MG63 (cell line): Measurements from ENCODE around the gene FXN. TPM values are rescaled to one million over a fixed set of nuclear protein-coding genes. Genes with fewer than 3 reads are reported as not detected.
A peak's percentile ranks its signal among the peaks of the same experiment; 100 is the strongest.
"Not testable (repeated sequence)": the region's sequence is repeated elsewhere in the genome, so short reads cannot be mapped to it uniquely, and the experiment has no call there.

ENCODE experiments used
- DNase-seq: peaks from one replicate; pipeline ENCODE4 v3.0.0-alpha.2; 2020
- H3K27me3 ChIP-seq: fragments of 250-450 bp; sonication (Bioruptor Pico); 2 replicates; pipeline ENCODE4 v1.5.1; 2020; ENCODE audit warnings: mild to moderate bottlenecking, moderate library complexity
- H3K36me3 ChIP-seq: fragments of 250-450 bp; sonication (Bioruptor Pico); 2 replicates; pipeline ENCODE4 v1.5.1; 2020; ENCODE audit warnings: mild to moderate bottlenecking, moderate library complexity
- H3K4me3 ChIP-seq: fragments of 250-450 bp; sonication (Bioruptor Pico); 2 replicates; pipeline ENCODE4 v1.5.1; 2020; ENCODE audit warnings: mild to moderate bottlenecking, moderate library complexity
- H3K9me3 ChIP-seq: fragments of 250-450 bp; sonication (Bioruptor Pico); 2 replicates; pipeline ENCODE4 v1.5.1; 2020; ENCODE audit warnings: mild to moderate bottlenecking, moderate library complexity
- total RNA-seq: library from RNA; depleted of rRNA; stranded (reverse); fragments of >200 nt; shearing (Covaris generic); gene quantifications from 2 replicates; pipeline ENCODE4 v1.2.3, GENCODE V29; 2014; ENCODE audit warnings: low replicate concordance; rRNA removed

FXN gene
- total RNA-seq: 9.8 and 23.7 TPM in 2 replicates

DNA sequence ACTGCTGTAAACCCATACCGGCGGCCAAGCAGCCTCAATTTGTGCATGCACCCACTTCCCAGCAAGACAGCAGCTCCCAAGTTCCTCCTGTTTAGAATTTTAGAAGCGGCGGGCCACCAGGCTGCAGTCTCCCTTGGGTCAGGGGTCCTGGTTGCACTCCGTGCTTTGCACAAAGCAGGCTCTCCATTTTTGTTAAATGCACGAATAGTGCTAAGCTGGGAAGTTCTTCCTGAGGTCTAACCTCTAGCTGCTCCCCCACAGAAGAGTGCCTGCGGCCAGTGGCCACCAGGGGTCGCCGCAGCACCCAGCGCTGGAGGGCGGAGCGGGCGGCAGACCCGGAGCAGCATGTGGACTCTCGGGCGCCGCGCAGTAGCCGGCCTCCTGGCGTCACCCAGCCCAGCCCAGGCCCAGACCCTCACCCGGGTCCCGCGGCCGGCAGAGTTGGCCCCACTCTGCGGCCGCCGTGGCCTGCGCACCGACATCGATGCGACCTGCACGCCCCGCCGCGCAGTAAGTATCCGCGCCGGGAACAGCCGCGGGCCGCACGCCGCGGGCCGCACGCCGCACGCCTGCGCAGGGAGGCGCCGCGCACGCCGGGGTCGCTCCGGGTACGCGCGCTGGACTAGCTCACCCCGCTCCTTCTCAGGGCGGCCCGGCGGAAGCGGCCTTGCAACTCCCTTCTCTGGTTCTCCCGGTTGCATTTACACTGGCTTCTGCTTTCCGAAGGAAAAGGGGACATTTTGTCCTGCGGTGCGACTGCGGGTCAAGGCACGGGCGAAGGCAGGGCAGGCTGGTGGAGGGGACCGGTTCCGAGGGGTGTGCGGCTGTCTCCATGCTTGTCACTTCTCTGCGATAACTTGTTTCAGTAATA lies at the start of gene FXN:
Gene FXN (plus strand): TSS at position 315 of the 871 bp plus-strand sequence. CDS start 31 bp downstream, at position 346.
- H3K36me3 ChIP-seq: no peaks in the 10 kb centered on the region
- peak; percentile 71 for DNase-seq
- H3K9me3 ChIP-seq: no peaks in the 10 kb centered on the region
- H3K4me3 ChIP-seq: peak within 1 kb of the TSS; percentile 77
- H3K27me3 ChIP-seq: no peaks in the 10 kb centered on the region

DNA sequence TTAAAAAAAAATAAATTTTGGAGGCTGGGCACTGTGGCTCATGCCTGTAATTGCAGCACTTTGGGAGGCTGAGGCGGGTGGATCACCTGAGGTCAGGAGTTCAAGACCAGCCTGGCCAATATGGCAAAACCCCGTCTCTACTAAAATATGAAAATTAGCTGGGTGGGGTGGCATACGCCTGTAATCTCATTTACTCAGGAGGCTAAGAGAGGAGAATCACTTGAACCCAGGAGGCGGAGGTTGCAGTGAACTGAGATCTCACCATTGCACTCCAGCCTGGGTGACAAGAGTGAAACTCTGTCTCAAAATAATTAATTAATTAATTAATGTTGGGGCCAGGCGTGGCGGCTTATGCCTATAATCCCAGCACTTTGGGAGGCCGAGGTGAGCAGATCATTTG lies 48.6 kb upstream of the FXN start:
- not testable (repeated sequence) for H3K4me3 ChIP-seq, H3K36me3 ChIP-seq, H3K27me3 ChIP-seq, H3K9me3 ChIP-seq, DNase-seq

DNA sequence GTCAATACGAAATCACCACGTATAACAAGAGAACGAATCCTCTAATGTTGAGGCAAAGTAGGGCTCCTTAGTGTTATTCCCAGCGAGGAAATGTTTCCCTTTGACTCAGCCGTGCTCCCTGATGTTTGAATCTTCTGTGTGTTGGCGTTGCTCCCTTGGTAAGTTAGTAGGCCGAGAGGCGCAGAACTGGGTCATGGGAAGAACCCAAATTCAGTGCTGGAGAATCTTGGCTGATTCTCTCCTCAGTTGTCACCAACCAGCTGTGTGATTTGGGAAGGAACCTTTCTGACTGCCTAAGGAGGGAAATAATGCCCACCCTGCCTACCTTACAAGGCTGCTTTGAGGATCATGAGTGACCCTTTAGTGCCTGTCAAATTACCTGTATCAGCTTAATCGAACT lies 44.1 kb upstream of the FXN start:
- no peak for DNase-seq
- Histone ChIP-seq H3K4me3 (no peak overlapping the region), H3K27me3 (no peaks in the 10 kb centered on the region), H3K9me3 (no peaks in the 10 kb centered on the region), H3K36me3 (no peaks in the 10 kb centered on the region)

DNA sequence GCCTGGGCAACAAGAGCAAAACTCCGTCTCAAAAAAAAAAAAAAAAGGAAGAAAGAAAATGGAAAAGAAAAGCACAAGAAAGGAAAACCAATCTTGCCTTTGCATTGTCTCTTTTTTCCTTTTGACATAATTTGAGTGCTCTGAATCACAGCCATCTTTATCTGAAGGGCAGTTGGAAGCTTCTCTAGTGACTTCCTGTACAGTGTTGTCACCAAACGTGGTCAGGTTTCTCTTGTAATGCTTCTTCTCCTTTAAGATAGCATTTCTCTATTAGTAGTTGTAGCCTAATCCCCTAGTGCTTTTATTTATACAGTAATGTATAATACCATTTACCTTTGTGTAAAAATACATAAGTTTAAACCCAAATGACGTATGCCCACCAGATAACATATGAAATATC lies 39.8 kb upstream of the FXN start:
- H3K27me3 ChIP-seq: no peaks in the 10 kb centered on the region
- no peak for DNase-seq
- H3K9me3 ChIP-seq: no peaks in the 10 kb centered on the region
- H3K36me3 ChIP-seq: no peaks in the 10 kb centered on the region
- H3K4me3 ChIP-seq: no peak overlapping the region

DNA sequence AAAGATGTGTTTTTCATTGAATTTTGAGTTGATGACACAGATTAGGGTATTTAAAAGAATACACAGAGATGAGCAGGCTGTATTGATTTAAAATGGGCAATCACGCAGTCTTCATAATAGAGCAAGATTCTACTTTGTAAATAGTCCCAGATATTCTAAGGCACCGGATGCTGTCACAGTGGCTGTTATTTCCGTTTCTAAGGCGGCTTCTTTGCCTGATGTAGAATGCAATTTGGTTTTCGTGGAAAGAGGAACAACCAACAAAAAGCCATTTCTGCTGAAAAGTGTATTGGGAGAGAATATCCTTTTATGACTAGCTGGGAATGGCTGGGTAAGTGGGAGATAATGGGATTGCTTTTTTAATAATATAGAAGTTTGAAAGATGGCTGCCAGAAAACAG lies 39.1 kb upstream of the FXN start:
- H3K9me3 ChIP-seq: no peaks in the 10 kb centered on the region
- DNase-seq: no peak
- no peaks in the 10 kb centered on the region for H3K36me3 ChIP-seq
- H3K27me3 ChIP-seq: no peaks in the 10 kb centered on the region
- no peak overlapping the region for H3K4me3 ChIP-seq

DNA sequence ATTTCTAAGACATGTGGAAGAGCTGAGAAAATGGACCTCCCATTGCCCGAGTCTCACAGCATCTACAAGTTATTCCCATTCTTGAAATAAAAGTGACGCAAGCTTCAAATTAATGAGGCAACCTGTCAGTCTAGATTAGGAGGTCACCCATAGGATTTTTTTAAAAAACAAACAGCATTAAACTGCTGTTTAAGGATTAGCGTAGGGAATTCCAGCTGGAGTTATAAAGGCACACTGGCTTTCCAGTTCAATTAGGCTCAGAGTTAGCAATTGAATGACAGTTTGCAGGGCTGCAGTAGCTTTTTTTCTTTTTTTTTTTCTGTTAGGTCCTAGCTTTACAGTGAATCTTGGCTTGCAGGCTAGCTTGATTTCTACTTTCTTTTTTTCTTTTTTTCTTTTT lies 37.9 kb upstream of the FXN start:
- Histone ChIP-seq H3K4me3 (no peak overlapping the region), H3K9me3 (no peaks in the 10 kb centered on the region), H3K27me3 (no peaks in the 10 kb centered on the region), H3K36me3 (no peaks in the 10 kb centered on the region)
- no peak for DNase-seq

DNA sequence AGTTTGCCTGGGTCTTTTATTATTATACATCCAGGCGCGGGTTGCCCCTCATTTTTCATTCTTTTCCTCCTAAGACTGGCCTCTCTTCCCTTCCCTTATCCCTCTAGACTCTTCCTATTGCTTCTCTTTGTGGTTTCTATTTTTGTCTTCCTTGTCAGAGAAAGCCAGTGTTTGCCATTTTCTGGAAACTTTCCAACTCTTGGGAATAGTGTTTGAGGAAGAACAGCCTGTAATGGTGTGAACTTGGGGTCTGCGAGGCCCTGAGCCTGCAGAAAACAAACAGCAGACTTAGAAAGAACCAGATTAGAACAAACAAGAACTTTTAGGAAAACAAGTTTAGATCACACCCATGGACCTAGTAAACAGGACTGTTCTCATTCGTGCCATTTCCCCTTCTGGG lies 37.2 kb upstream of the FXN start:
- Histone ChIP-seq H3K27me3 (no peaks in the 10 kb centered on the region), H3K36me3 (no peaks in the 10 kb centered on the region), H3K4me3 (no peak overlapping the region), H3K9me3 (no peaks in the 10 kb centered on the region)
- no peak for DNase-seq

DNA sequence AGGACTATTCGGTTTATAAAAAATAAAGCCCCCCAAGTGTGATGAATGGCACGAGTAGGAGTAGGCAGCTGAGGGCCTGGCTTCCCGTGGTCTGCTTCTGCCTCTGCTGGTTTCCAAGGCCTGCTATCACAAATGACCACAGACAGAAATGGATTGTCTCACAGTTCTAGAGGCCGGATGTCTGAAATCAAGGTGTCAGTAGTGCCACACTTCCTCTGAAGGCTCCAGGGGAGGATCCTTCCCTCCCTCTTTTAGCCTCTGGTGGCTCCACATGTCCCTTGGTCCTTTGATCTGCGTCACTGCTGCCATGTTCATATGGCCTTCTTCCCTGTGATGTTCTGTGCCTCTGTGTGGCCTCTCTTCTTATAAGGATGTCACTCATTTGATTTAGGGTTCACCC lies 36.7 kb upstream of the FXN start:
- H3K9me3 ChIP-seq: no peaks in the 10 kb centered on the region
- no peak for DNase-seq
- H3K36me3 ChIP-seq: no peaks in the 10 kb centered on the region
- H3K4me3 ChIP-seq: no peak overlapping the region
- H3K27me3 ChIP-seq: no peaks in the 10 kb centered on the region

DNA sequence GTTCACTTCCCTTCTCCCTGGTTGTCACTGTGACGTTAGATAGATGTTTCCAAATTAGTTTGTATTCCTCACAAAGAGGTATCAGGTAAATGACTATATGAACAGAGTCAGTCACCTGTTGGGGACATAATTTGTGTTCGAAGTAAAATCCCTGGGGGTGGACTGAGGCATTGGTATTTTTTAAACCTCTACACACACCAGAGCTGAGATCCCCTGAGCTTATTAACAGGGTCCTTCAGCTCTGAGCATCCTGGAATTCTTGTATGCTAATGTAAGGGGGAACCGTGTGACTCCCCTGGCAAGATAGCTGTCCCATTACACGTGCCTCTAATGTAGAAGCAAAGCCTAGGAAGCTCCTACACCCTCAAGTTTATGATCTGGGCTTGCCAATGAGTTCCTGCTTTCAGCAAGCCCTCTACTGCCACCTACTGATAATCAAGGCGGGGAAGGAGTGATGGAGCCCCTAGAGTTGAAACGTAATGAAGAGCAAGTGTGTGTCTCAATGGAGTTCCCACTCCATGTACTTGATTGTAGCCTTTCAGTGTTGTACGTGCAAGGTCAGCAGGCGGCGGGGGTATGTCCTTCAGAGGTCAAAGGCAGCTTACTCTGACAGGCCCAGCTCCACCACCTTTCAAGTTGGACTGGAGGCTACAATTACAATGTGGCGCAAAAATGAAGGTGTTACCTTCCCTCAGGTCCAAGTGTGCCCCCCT lies 36.0 kb upstream of the FXN start:
- no peaks in the 10 kb centered on the region for H3K36me3 ChIP-seq
- peak; percentile 36 for DNase-seq
- H3K9me3 ChIP-seq: no peaks in the 10 kb centered on the region
- H3K4me3 ChIP-seq: no peak overlapping the region
- H3K27me3 ChIP-seq: no peaks in the 10 kb centered on the region

DNA sequence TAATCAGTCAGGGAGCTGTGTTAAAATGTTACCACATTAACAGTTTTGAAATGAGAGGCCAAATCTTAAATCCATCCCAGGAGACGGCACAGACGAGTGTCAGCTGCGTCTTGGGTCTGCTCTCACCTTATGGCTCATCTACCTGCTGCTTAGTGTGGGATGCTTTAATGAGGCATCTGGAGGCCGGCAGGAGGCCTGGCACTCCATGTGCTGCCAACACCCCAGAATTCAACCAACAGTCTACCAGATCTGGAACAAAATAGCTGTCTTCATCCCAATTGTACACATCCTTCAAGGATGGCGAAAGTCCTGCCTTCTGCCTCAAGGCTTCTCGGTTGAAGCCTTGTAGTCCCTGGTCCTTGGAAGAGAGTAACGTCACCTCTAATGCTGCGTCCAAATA lies 33.6 kb upstream of the FXN start:
- H3K27me3 ChIP-seq: no peaks in the 10 kb centered on the region
- no peak for DNase-seq
- no peaks in the 10 kb centered on the region for H3K36me3 ChIP-seq
- no peak overlapping the region for H3K4me3 ChIP-seq
- no peaks in the 10 kb centered on the region for H3K9me3 ChIP-seq

DNA sequence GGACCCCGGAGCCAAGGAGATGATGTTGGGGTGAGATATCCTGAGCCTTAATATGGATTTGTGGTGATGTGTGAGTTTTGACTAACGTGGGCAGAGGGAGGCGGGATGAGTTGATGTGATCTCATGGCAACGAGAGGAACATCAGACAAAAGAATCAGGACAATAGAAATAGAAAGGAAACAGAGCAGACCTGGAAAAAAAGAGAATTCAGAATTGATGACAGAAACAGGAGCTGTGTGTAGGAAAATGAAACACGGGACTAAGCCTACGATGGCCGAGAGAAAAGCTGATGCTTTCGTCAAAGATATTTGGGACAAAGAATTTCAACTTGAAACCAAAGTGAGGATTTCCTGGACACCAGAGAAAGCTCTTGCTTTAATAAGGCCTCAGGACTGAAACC lies 32.5 kb upstream of the FXN start:
- no peaks in the 10 kb centered on the region for H3K36me3 ChIP-seq
- H3K9me3 ChIP-seq: no peaks in the 10 kb centered on the region
- DNase-seq: no peak
- no peak overlapping the region for H3K4me3 ChIP-seq
- H3K27me3 ChIP-seq: no peaks in the 10 kb centered on the region

DNA sequence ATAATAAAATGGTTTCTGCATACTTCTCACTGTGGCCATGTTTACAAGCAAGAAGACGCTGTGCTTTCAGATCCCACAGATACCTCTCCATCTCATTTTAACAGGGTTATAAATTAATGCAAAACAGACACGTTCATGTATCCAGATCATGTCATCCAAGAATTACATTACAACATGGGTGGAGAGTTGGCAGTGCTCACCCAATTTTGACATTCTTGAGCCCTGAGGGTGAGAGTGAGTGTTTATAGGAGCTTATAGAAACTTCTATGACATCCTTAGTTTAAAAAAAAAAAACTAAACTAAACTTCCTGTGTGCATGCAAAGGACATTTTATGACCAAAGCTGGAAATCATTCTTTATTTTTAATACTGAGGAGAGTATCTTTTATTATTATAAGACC lies 30.7 kb upstream of the FXN start:
- Histone ChIP-seq H3K27me3 (no peaks in the 10 kb centered on the region), H3K4me3 (no peak overlapping the region), H3K36me3 (no peaks in the 10 kb centered on the region), H3K9me3 (no peaks in the 10 kb centered on the region)
- peak; percentile 56 for DNase-seq

DNA sequence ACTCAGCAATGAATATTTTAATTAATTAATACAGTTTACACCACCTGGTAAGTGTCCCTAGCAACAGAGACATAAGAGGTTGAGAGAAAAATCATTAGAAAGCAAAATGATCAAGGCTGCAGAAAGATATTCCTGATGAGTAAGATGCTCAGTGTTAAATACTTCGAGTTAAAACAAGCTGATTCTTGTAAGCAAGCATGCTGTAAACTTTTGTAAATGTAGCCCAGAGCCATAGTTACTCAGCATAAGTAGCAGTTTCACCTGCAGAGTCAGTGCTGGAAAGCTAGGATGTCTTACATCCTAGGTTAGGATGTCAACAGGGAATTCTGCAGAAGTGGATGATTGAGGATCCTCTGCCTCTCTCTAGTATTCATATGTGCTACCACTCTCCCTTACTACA lies 25.8 kb upstream of the FXN start:
- Histone ChIP-seq H3K4me3 (no peak overlapping the region), H3K9me3 (no peaks in the 10 kb centered on the region), H3K27me3 (no peaks in the 10 kb centered on the region), H3K36me3 (no peaks in the 10 kb centered on the region)
- no peak for DNase-seq

DNA sequence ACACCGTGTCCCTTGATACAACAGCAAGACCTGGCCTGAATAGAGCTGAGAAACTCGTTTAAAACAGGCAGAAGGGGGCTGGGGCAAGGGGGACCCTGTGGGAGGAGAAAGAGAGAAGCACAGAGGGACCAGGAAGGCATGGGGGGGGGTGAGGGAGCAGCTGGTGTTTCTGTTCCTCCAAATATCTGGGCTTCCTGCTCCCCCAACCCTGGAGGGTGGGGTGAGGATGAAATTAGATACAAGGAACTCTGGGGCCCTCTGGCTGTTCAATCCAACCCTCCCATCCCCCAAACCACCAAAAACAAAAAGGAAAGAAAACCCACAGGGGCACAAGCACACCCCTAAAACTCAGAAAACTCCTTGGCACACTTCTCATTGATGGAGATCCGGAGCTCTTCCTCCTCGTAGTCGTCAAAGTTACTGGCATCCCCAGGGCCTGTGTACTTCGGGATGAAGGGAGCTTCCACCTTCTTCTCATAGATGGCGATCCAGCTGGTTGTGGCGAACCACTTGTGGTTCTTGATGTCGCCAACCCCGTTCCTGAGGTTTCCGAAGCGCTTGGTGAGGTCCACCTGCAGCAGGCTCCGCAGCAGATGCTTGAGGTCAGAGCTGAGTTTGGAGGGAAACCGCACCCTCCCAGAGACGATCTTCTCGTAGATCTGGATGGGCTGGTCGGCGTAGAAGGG lies 22.7 kb upstream of the FXN start:
- H3K4me3 ChIP-seq: no peak overlapping the region
- no peak for DNase-seq
- H3K36me3 ChIP-seq: no peaks in the 10 kb centered on the region
- no peaks in the 10 kb centered on the region for H3K9me3 ChIP-seq
- no peaks in the 10 kb centered on the region for H3K27me3 ChIP-seq

DNA sequence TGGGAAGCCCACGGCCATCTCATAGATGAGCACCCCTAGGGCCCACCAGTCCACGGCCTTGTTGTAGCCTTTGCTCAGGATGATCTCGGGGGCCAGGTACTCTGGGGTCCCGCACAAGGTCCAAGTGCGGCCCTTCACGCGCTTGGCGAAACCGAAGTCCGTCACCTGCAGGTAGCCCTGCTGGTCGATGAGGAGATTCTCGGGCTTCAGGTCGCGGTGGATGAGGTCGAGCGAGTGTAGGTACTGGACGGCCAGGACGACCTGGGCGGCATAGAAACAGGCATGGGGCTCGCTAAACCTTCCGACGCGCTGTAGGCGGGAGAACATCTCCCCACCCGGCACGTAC lies 22.2 kb upstream of the FXN start:
- Histone ChIP-seq H3K27me3 (no peaks in the 10 kb centered on the region), H3K9me3 (no peaks in the 10 kb centered on the region), H3K36me3 (no peaks in the 10 kb centered on the region), H3K4me3 (no peak overlapping the region)
- no peak for DNase-seq

DNA sequence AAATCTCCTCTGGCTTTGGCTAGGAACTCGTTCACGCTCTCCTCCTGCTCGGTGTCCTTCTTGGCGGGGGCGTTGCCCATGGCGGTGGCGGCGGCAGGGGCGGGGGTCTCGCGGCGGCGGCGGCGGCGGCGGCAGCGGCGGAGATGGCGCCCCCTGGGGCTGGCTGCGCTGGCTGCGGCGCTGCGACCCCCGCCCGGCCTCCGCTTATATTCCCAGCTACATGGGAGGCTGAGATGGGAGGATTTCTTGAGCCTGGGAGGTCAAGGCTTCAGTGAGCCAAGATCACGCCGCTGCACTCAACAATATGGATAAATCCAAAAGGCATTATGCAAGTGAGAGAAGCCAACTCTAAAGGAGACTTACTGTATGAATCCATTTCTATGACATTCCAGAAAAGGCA lies 21.5 kb upstream of the FXN start, which contains the start of gene PRKACG:
Gene PRKACG (minus strand): TSS at position 101 of the 400 bp plus-strand sequence. CDS start 21 bp downstream, at position 80.
- no peak for DNase-seq
- Histone ChIP-seq H3K36me3 (no peaks in the 10 kb centered on the region), H3K27me3 (no peaks in the 10 kb centered on the region), H3K9me3 (no peaks in the 10 kb centered on the region), H3K4me3 (no peak within 1 kb of the TSS)
